ENCODE results near the gene PCCB.

Gene PCCB

DNA sequence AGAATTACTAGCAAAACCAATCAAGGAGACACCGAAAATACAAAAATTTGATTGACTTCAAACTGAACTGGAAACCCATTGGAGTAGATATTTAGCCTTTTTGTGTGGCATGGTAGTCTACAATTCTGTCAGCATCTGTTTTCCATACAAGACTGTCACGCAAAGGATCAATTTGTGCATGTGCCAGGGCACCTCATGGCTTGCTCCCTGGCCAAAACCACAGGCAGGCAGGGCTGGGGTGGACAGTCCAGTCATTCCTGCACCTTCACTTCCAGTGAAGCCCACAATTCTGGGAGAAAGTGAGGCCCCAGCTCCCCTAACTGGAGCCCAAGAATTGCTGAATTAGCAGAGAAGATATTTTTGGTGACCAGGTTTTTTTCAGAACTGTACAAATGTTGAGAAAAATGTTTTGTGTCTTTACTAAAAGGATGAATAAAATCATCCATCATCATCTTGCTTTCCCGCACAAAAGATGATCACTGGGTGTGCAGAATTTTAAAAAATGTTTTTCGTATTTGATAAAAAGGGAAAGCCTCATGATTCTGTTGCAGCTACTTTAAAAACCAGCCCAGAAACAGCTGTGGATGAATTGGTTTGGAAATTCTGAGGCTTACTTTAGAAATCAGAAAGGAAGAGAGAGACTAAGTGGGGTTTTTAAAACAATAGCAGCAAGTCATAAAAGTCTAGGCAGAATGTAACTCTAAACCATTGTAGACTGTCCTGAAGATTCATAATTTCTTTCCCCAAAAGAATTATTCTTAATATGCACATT lies 86.4 kb downstream of the PCCB start:
- TF ChIP-seq, protein P1, sequence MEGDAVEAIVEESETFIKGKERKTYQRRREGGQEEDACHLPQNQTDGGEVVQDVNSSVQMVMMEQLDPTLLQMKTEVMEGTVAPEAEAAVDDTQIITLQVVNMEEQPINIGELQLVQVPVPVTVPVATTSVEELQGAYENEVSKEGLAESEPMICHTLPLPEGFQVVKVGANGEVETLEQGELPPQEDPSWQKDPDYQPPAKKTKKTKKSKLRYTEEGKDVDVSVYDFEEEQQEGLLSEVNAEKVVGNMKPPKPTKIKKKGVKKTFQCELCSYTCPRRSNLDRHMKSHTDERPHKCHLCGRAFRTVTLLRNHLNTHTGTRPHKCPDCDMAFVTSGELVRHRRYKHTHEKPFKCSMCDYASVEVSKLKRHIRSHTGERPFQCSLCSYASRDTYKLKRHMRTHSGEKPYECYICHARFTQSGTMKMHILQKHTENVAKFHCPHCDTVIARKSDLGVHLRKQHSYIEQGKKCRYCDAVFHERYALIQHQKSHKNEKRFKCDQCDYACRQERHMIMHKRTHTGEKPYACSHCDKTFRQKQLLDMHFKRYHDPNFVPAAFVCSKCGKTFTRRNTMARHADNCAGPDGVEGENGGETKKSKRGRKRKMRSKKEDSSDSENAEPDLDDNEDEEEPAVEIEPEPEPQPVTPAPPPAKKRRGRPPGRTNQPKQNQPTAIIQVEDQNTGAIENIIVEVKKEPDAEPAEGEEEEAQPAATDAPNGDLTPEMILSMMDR (IDR thresholded peaks at IDR 0.05), result no peak
- H3K4me3 ChIP-seq, result no peak overlapping the region
- H3K27ac ChIP-seq, result no peak overlapping the region
- H3K4me1 ChIP-seq, result no peaks in the 10 kb centered on the region
- H3K27me3 ChIP-seq, result no peaks in the 10 kb centered on the region
- intact Hi-C loops (cut with DNase I; ENCODE audit: low total_unique reads), result no loop called here
- DNase-seq, result no peak
- H3K9me3 ChIP-seq, result no peaks in the 10 kb centered on the region
- peaks cover 22 to 76% (median 72%) of the 10 kb centered on the region in 3 donors for H3K36me3 ChIP-seq

GRCh38 chr3:136343446-136343845 lies 93.3 kb downstream of the PCCB start:
- H3K4me1 ChIP-seq, result peaks cover 0 to 12% (median 7%) of the 10 kb centered on the region in 4 donors
- intact Hi-C loops (cut with DNase I; ENCODE audit: low total_unique reads), result no loop called here
- peaks cover 18 to 61% (median 51%) of the 10 kb centered on the region in 3 donors for H3K36me3 ChIP-seq
- H3K27ac ChIP-seq, result no peak overlapping the region
- H3K4me3 ChIP-seq, result no peak overlapping the region
- DNase-seq, result no peak
- TF ChIP-seq, protein P1 (IDR thresholded peaks at IDR 0.05), result no peak
- H3K27me3 ChIP-seq, result no peaks in the 10 kb centered on the region
- H3K9me3 ChIP-seq, result no peaks in the 10 kb centered on the region

DNA sequence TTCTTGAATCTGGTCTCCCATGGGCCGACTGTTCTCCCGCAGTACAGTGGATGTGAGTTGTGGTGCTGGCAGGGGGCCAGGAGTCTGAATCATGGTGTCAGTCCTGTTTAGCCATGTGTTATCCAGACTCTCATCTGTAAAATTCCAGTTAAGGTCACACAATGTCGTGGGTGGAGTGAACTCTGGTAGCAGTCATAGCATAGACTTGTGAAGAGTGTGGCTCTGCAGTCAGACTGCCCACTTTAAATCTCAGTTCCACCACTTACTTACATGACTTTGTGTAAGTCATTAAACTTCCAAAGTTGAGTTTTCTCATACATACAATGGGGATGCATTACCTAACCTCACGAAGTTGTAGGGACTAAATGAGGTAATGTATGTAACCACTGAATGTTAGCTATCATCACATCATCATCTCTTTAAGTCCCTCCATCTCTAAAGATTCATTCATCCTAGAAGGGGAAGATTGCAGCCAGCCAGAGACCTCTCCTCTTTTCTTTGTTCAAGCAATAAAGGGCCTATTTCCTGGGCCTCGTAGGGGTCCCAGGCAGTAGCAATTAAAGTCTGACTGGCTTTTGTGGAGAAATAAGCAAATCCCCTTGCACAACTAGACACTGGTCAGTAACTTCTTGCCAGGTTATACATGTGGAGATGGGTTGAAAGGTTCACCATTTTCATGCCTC lies 93.9 kb downstream of the PCCB start:
- TF ChIP-seq, protein P1 (IDR thresholded peaks at IDR 0.05), result no peak
- H3K4me3 ChIP-seq, result no peak overlapping the region
- intact Hi-C loops (cut with DNase I; ENCODE audit: low total_unique reads), result no loop called here
- H3K4me1 ChIP-seq, result peaks cover 0 to 12% (median 7%) of the 10 kb centered on the region in 4 donors
- no peaks in the 10 kb centered on the region for H3K9me3 ChIP-seq
- no peaks in the 10 kb centered on the region for H3K27me3 ChIP-seq
- peak; percentile 80 to 86 for DNase-seq
- H3K36me3 ChIP-seq, result peaks cover 18 to 64% (median 51%) of the 10 kb centered on the region in 3 donors
- H3K27ac ChIP-seq, result peak overlapping the region in 1 of 2 donors; percentile 6

DNA sequence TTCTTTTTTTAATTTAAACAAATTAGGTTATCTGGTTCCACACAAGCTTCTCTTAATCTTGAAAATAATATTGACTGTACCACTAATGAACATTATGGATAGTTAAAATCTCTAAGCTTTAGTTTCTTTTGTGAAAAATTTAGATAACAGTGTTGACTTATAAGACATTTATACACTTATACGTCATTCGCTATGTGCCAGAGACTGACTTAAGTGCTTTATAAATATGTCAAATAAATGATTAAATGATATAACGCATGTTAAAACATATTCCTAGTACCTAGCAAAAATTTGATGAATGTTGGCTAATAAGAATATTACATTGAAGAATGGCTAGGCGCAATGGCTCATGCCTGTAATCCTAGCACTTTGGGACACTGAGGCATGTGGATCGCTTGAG lies 96.3 kb downstream of the PCCB start:
- H3K27ac ChIP-seq, result no peak overlapping the region
- H3K36me3 ChIP-seq, result peaks cover 9 to 47% (median 28%) of the 10 kb centered on the region in 3 donors
- peaks cover 0 to 26% (median 14%) of the 10 kb centered on the region in 4 donors for H3K4me1 ChIP-seq
- H3K27me3 ChIP-seq, result no peaks in the 10 kb centered on the region
- intact Hi-C loops (cut with DNase I; ENCODE audit: low total_unique reads), result no loop called here
- TF ChIP-seq, protein P1 (IDR thresholded peaks at IDR 0.05), result no peak
- no peak for DNase-seq
- H3K9me3 ChIP-seq, result no peaks in the 10 kb centered on the region
- H3K4me3 ChIP-seq, result no peak overlapping the region

DNA sequence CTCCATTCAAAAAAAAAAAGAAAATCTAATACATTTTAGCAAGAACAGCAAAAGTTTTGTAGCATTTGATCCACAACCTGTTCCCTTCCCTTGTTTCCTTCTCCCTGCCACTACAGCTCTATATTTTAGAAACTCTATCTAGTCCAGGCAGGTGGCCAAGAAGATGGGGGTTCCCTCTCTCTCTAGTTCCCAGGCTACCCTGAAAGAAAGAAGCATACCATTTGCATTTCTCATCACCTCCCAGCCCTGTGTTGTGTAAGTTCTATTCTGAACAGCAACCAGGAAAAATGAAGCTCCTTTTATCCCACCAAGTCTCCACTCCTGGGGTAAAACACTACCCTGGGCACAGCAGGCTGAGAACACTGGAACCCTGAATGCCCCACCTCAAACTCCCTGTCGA lies 100.0 kb downstream of the PCCB start:
- Histone ChIP-seq H3K9me3 (no peaks in the 10 kb centered on the region), H3K4me1 (peaks cover 0 to 18% (median 9%) of the 10 kb centered on the region in 4 donors), H3K36me3 (peaks cover 5 to 23% (median 16%) of the 10 kb centered on the region in 3 donors), H3K27ac (peak overlapping the region in 1 of 2 donors; percentile 18), H3K4me3 (no peak overlapping the region), H3K27me3 (no peaks in the 10 kb centered on the region)
- TF ChIP-seq, protein P1 (IDR thresholded peaks at IDR 0.05), result no peak
- no peak for DNase-seq
- intact Hi-C loops (cut with DNase I; ENCODE audit: low total_unique reads), result no loop called here

Data from tibial artery (tissue), 4 donors.